Thyroid gland (tissue), 4 donors: Measurements from ENCODE around the gene ZNF335. TPM values are rescaled to one million over a fixed set of nuclear protein-coding genes. Genes with fewer than 3 reads are reported as not detected.

Source experiments
- DNase-seq, 2 donors: peaks; one replicate each; pipeline ENCODE4 v3.0.0-alpha.2; 2019
- H3K27ac ChIP-seq, 3 donors: fragments of 200-600 bp; sonication (generic); 1 replicate in 2 of 3; 2 replicates in 1 of 3; pipeline ENCODE4 v1.5.1; 2016 to 2019; ENCODE audit warnings: mild to moderate bottlenecking in 1 of 3, moderate library complexity in 1 of 3
- H3K27me3 ChIP-seq: fragments of 200-600 bp; sonication (generic); one replicate; pipeline ENCODE4 v1.5.1; 2019
- H3K36me3 ChIP-seq, 2 donors: fragments of 200-600 bp; sonication (generic); one replicate each; pipeline ENCODE4 v1.5.1; 2016 to 2019
- H3K4me1 ChIP-seq, 2 donors: fragments of 200-600 bp; sonication (generic); one replicate each; pipeline ENCODE4 v1.5.1; 2017 to 2019
- H3K4me3 ChIP-seq, 3 donors: fragments of 200-600 bp; sonication (generic); replicated peaks in 1 of 3; 1 replicate in 2 of 3; 2 replicates in 1 of 3; pipeline ENCODE4 v1.5.1; 2016; ENCODE audit warnings: mild to moderate bottlenecking in 1 of 3
- H3K9me3 ChIP-seq: fragments of 200-600 bp; sonication (generic); one replicate; pipeline ENCODE4 v1.5.1; 2017
- CTCF ChIP-seq, 6 experiments: fragments of 200-600 bp in 3 of 6; fragments of 450-650 bp in 3 of 6; sonication (generic) in 3 of 6; IDR thresholded peaks; one replicate each; pipeline ENCODE4 v1.5.1; 2016 to 2019; ENCODE audit warnings: antibody characterized with exemption in 6 of 6, mild to moderate bottlenecking in 2 of 6, inconsistent platforms in 1 of 6, moderate library complexity in 1 of 6
- POLR2A ChIP-seq, 2 donors: fragments of 450-650 bp; IDR thresholded peaks; one replicate each; pipeline ENCODE4 v1.6.1; 2017; ENCODE audit warnings: antibody characterized with exemption in 2 of 2, mild to moderate bottlenecking in 2 of 2, moderate library complexity in 1 of 2
- WGBS, 2 donors: methylation state at CpG; one replicate each; pipeline ENCODE4 v1.1.5; 2017; 5-methylcytosine and 5-hydroxymethylcytosine counted together
- intact Hi-C: fragments of 100-400 bp; cut with DNase I; formaldehyde crosslinking; loops from one replicate; pipeline ENCODE4 v1.15.1; 2023
- total RNA-seq, 4 donors: library from RNA; depleted of rRNA; stranded (reverse); fragments of >200 nt; gene quantifications; one replicate each; pipeline ENCODE4 v1.2.3, GENCODE V29; 2016

The ZNF335 gene
- total RNA-seq: 10 to 100 TPM; 18.1 to 31.6 (median 25.6) TPM

GRCh38 chr20:45971675-45972499 is at the start of gene ZNF335:
TSS of gene ZNF335 (minus strand) at chr20:45972203. CDS start at chr20:45971410, 793 bp downstream.
- peaks cover 11 to 21% of the 10 kb centered on the region in 2 donors for H3K36me3 ChIP-seq
- peak in 4 of 6 experiments; percentile 16 to 48 (median 24) for TF ChIP-seq CTCF (IDR thresholded peaks at IDR 0.05)
- peak in 1 of 2 donors; percentile 77 for TF ChIP-seq POLR2A (IDR thresholded peaks at IDR 0.05)
- intact Hi-C loops: no loop called here
- 0% methylated on average over 7 to 38 of the region's 72 CpGs for WGBS, 2 donors
- H3K27me3 ChIP-seq: no peaks in the 10 kb centered on the region
- peak within 1 kb of the TSS; percentile 100 for H3K27ac ChIP-seq
- DNase-seq: peak; percentile 95
- H3K9me3 ChIP-seq: no peaks in the 10 kb centered on the region
- peaks cover 5 to 7% of the 10 kb centered on the region in 2 donors for H3K4me1 ChIP-seq
- H3K4me3 ChIP-seq: peak within 1 kb of the TSS; percentile 91 to 96 (median 91)

GRCh38 chr20:46020555-46020954 is 48.6 kb upstream of the ZNF335 start:
- no peak for DNase-seq
- Histone ChIP-seq H3K27me3 (peaks cover 17% of the 10 kb centered on the region), H3K4me3 (no peak overlapping the region), H3K27ac (no peak overlapping the region), H3K9me3 (no peaks in the 10 kb centered on the region), H3K4me1 (peaks cover 4 to 13% of the 10 kb centered on the region in 2 donors), H3K36me3 (no peaks in the 10 kb centered on the region)
- TF ChIP-seq POLR2A (IDR thresholded peaks at IDR 0.05) (no peak), CTCF (IDR thresholded peaks at IDR 0.05) (no peak)
- 74 to 78% methylated on average over 4 of the region's 4 CpGs for WGBS, 2 donors
- intact Hi-C loops: loop anchor here (5.0 kb wide), 1 partner anchor 157 kb away; no protein-coding TSS in a partner anchor

- WGBS, 2 donors: 57 to 59% methylated on average over 6 of the region's 6 CpGs
- no peaks in the 10 kb centered on the region for H3K9me3 ChIP-seq
- H3K27ac ChIP-seq: no peak overlapping the region
- no peaks in the 10 kb centered on the region for H3K36me3 ChIP-seq
- no peak for DNase-seq
- TF ChIP-seq CTCF (IDR thresholded peaks at IDR 0.05): no peak
- no peak for TF ChIP-seq POLR2A (IDR thresholded peaks at IDR 0.05)
- H3K4me1 ChIP-seq: peaks cover 8 to 22% of the 10 kb centered on the region in 2 donors
- H3K27me3 ChIP-seq: peaks cover 22% of the 10 kb centered on the region
- H3K4me3 ChIP-seq: no peak overlapping the region
- intact Hi-C loops: no loop called here
These were observed 46.6 kb upstream of the ZNF335 start for GRCh38 chr20:46018611-46019010.

- Histone ChIP-seq H3K4me3 (no peak overlapping the region), H3K27ac (no peak overlapping the region), H3K4me1 (peaks cover 8 to 25% of the 10 kb centered on the region in 2 donors), H3K9me3 (no peaks in the 10 kb centered on the region), H3K27me3 (peaks cover 27% of the 10 kb centered on the region), H3K36me3 (no peaks in the 10 kb centered on the region)
- no peak for TF ChIP-seq CTCF (IDR thresholded peaks at IDR 0.05)
- no peak for TF ChIP-seq POLR2A (IDR thresholded peaks at IDR 0.05)
- no peak for DNase-seq
- 59 to 65% methylated on average over 4 of the region's 4 CpGs for WGBS, 2 donors
- intact Hi-C loops: no loop called here
These were observed 46.1 kb upstream of the ZNF335 start for GRCh38 chr20:46018112-46018511.

- Histone ChIP-seq H3K4me3 (no peak overlapping the region), H3K27ac (no peak overlapping the region), H3K27me3 (peaks cover 28% of the 10 kb centered on the region), H3K9me3 (no peaks in the 10 kb centered on the region), H3K36me3 (no peaks in the 10 kb centered on the region), H3K4me1 (peaks cover 5 to 22% of the 10 kb centered on the region in 2 donors)
- WGBS, 2 donors: 59 to 67% methylated on average over 4 of the region's 4 CpGs
- no peak for DNase-seq
- TF ChIP-seq POLR2A (IDR thresholded peaks at IDR 0.05): no peak
- TF ChIP-seq CTCF (IDR thresholded peaks at IDR 0.05): no peak
- intact Hi-C loops: no loop called here
These were observed 45.3 kb upstream of the ZNF335 start for GRCh38 chr20:46017272-46017671.
